Measurements from ENCODE around the gene PTPN22. TPM values are rescaled to one million over a fixed set of nuclear protein-coding genes. Genes with fewer than 3 reads are reported as not detected.

Gene PTPN22
- total and polyA plus RNA-seq, 3 donors from 2014 or later, result 0.39 to 1.6 (median 1.4) TPM

GRCh38 chr1:113904674-113905434 lies 33.3 kb upstream of the PTPN22 start, which contains the start of the genes AP4B1 and DCLRE1B:
AP4B1 (minus strand) TSS chr1:113904799; CDS start chr1:113904717, 82 bp downstream.
DCLRE1B (plus strand) TSS chr1:113905326; CDS start chr1:113905587, 261 bp downstream.
- Histone ChIP-seq H3K4me1 (peaks cover 9% of the 10 kb centered on the region), H3K27me3 (no peaks in the 10 kb centered on the region), H3K27ac (peak within 1 kb of the TSS; percentile 69 to 90), H3K9me3 (no peaks in the 10 kb centered on the region), H3K36me3 (ENCODE audit: low read depth, missing control alignments) (no peaks in the 10 kb centered on the region), H3K4me3 (peak within 1 kb of the TSS; percentile 77 to 82)
- DNase-seq, result peak; percentile 99
- WGBS, 2 donors, result 0 to 1% methylated on average over 62 to 67 of the region's 67 CpGs
- intact Hi-C loops (cut with DNase I; ENCODE audit: low total_unique reads), result loop anchor here (2.0 kb wide), 1 partner anchor 24 kb away; the partner anchor contains the start of gene HIPK1
- TF ChIP-seq POLR2A (IDR thresholded peaks at IDR 0.05) (no peak), CTCF (IDR thresholded peaks at IDR 0.05) (peak; percentile 48 to 76 (median 67))

GRCh38 chr1:113904293-113904673 lies 32.8 kb upstream of the PTPN22 start:
- 0% methylated on average over 9 to 11 of the region's 11 CpGs for WGBS, 2 donors
- Histone ChIP-seq H3K27me3 (no peaks in the 10 kb centered on the region), H3K27ac (peak overlapping the region; percentile 47 to 90), H3K36me3 (ENCODE audit: low read depth, missing control alignments) (no peaks in the 10 kb centered on the region), H3K4me3 (peak overlapping the region; percentile 77 to 82), H3K4me1 (peaks cover 9% of the 10 kb centered on the region), H3K9me3 (no peaks in the 10 kb centered on the region)
- intact Hi-C loops (cut with DNase I; ENCODE audit: low total_unique reads), result loop anchor here (2.0 kb wide), 1 partner anchor 25 kb away; the partner anchor contains the start of gene HIPK1
- TF ChIP-seq CTCF (IDR thresholded peaks at IDR 0.05) (no peak), POLR2A (IDR thresholded peaks at IDR 0.05) (no peak)
- DNase-seq, result no peak

- Histone ChIP-seq H3K4me1 (peaks cover 9% of the 10 kb centered on the region), H3K27me3 (no peaks in the 10 kb centered on the region), H3K9me3 (no peaks in the 10 kb centered on the region), H3K27ac (peak overlapping the region; percentile 47 to 90), H3K36me3 (ENCODE audit: low read depth, missing control alignments) (no peaks in the 10 kb centered on the region), H3K4me3 (peak overlapping the region; percentile 77 to 82)
- 13 to 18% methylated on average over 7 of the region's 7 CpGs for WGBS, 2 donors
- TF ChIP-seq POLR2A (IDR thresholded peaks at IDR 0.05) (no peak), CTCF (IDR thresholded peaks at IDR 0.05) (no peak)
- intact Hi-C loops (cut with DNase I; ENCODE audit: low total_unique reads), result loop anchor here (2.0 kb wide), 1 partner anchor 25 kb away; the partner anchor contains the start of gene HIPK1
- DNase-seq, result no peak
Observed at GRCh38 chr1:113903501-113904292, 32.2 kb upstream of the PTPN22 start.

- H3K9me3 ChIP-seq, result no peaks in the 10 kb centered on the region
- H3K36me3 ChIP-seq (ENCODE audit: low read depth, missing control alignments), result no peaks in the 10 kb centered on the region
- intact Hi-C loops (cut with DNase I; ENCODE audit: low total_unique reads), result no loop called here
Observed at GRCh38 chr1:113901191-113901590, 29.7 kb upstream of the PTPN22 start.

More at GRCh38 chr1:113901191-113901590, 29.7 kb upstream of the PTPN22 start:
- 56 to 66% methylated on average over 3 of the region's 3 CpGs for WGBS, 2 donors
- no peak overlapping the region for H3K4me3 ChIP-seq
- no peak overlapping the region for H3K27ac ChIP-seq
- peaks cover 9% of the 10 kb centered on the region for H3K4me1 ChIP-seq
- H3K27me3 ChIP-seq, result no peaks in the 10 kb centered on the region
- TF ChIP-seq CTCF (IDR thresholded peaks at IDR 0.05) (no peak), POLR2A (IDR thresholded peaks at IDR 0.05) (no peak)
- DNase-seq, result no peak

Measured in testis (tissue), 3 donors.